ENCODE data around the gene SEMA5A.

Gene SEMA5A

DNA sequence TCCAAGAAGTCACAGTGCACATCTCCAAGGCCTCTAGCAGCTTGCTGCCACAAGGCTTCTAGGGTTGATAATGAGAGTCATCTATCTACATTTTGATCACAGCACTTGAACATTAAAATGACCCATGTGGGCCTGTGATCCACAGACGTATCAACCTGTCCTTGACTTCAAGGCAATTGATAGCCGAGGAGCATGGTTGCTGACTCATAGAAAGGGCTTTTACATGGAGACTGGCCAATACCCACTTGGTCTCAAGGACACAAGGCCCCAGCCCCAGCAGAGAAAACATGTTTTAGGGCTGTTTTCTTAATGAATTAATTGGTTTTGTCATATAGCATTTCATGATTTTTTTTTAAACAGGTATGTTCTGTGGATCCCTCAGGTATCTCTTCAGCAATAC lies 314.0 kb downstream of the SEMA5A start:
- no peak for FAIRE-seq

DNA sequence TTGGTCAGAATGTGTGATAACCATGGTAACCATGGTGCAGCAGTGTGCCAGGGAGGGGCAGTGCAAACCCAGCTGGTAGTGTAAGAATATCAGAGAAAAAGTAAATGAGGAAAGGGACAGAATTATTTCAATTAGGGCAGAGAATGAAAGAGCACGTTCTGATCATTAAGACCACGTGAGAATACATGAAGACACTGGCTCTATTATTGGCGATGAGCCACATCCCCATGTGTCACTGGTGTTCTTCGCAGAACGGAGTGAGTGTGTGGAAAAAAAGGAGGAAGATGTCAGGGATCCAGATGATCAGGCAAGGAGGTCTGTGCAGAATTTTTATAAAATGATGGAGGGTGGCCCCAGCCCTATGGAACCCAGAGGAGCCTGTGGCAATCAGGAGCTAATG lies 315.5 kb downstream of the SEMA5A start:
- DNase-seq (ENCODE audit: low spot score) (no peak), FAIRE-seq (no peak)

More for the DNA sequence above, 314.0 kb downstream of the SEMA5A start:
- DNase-seq (ENCODE audit: low spot score), result no peak

DNA sequence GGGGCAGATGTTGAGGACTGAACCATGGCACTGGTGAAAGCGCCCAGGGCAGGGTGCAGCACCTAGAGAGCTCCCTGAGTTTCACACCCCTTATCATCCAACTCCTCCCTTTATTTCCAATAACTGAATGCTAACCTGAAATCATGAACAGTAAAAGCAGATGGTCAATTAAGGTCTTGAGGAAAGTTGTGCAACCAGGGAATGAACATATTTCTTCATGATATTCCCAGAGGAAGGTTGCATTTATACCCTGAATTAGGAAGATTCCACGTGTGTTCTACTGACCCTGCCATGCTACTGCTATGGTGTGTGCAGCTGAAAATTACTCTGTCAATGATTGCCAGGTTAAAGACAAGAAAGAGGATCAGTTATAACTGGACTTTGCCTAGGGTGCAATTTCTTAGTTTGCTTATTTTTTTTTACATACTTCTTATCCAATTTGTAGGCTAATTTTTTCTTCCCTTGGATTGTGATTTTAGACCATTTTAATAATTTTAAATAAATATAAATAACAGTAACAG lies 319.8 kb downstream of the SEMA5A start:
- FAIRE-seq (peak; percentile 82), DNase-seq (ENCODE audit: low spot score) (no peak)

DNA sequence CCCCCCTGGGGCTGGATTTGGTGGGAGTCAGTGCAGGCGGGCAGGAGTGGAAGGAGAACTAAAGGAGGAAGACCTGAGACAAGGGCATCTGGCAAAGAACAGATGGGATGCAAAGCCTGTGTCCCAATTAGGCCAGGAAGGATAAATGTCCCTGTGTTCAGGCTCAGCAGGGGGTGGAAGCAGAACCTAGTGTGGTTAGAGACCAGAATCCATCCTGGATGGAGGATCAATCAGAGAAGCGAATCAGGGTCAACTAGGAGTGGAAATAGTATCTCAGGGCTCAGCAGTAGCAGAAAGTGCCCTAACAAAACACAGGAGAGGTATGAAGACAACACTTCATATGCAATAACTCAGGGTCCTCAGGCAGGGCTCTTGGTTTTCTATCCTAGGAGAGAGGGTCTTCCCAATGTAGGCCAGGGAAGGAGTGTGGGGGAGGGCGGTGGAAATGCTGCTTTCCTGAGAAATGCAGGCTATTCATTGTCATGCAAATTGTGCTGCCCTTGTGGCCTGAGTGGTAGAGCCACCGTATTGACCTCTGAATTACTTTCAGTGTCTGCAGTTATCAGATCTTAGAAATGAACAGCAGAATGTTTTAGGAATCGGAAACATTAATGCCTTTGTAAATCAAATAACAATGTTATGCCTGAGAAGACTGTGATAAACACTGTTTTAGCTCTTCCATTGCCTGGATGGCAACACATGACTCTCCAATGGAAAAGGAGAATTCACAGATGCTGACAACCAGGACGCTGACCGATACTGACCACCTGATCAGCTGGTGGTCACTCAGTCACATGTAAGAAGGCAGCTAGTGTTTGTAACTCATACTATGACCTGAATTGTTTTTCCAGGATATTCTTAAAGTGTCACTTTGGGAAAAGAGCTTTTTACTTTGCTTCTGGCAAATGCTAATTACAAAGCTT lies 323.6 kb downstream of the SEMA5A start:
- FAIRE-seq, result no peak
- DNase-seq (ENCODE audit: low spot score), result no peak

DNA sequence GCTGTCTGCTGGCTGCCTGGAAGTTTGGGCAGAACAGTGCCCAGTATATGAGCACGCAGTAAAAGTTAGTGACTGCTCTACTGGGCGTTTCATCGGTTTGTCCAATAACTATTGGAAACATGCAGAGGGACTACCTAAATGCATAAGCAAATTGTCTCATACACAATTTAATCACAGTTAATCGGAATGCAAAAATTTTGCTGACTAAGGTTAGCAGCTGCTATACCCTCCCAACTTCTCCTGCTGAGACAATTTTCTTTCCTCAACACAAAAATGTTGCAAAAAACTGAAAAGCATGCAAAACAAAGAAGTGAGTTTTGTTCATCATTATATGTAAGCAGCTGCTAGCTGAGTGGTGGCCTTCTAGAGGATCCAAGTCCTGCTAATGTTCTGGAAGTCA lies 327.5 kb downstream of the SEMA5A start:
- DNase-seq (ENCODE audit: low spot score), result no peak

DNA sequence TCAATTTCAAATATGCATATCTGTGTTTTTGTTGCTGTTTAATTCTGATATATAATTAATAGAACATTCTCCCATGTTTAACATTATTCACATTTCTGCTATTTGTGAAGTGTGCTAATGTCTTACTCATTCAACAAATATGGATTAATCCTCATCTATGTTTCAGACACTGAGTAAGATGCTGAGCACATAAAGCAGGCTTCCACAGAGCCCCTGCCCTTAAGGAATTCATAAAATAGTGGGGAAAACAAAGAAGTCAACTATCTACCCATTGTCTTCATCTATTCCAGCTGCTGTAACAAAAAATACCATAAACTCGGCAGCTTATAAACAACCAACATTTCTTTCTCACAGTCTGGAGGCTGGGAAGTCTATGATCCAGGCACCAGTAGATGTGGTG lies 333.3 kb downstream of the SEMA5A start:
- no peak for FAIRE-seq
- no peak for DNase-seq (ENCODE audit: low spot score)

More for the DNA sequence above, 327.5 kb downstream of the SEMA5A start:
- no peak for FAIRE-seq

DNA sequence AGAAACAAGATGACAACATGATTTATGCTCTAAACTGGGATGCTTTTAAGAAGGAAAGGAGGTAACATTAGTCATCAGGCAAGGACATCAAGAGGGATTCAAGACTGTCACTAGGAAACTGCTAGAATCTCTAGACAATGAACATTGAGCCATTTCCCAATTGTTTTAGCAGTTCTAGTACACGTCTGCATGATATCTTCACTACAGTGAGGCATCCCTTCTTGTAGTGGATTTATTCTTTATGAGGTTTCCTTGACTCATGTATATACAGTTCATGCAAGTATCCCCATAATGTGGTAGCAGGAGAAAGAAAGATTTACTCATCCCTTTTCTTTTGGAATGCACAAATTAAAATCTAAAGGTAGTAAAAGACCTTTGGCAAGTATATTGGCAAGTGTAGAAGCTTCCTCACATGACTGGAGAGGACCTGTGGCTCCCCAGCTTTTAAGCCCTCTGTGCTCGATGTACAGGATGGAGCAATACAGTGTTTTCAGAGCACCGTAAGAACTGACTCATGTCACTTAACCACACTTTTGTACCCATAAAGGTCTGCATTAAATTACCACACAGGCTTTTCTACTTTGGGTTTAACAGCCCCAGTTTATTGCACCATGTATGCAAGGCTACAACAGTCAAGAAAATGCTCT lies 335.9 kb downstream of the SEMA5A start:
- DNase-seq (ENCODE audit: low spot score) (no peak), FAIRE-seq (no peak)

DNA sequence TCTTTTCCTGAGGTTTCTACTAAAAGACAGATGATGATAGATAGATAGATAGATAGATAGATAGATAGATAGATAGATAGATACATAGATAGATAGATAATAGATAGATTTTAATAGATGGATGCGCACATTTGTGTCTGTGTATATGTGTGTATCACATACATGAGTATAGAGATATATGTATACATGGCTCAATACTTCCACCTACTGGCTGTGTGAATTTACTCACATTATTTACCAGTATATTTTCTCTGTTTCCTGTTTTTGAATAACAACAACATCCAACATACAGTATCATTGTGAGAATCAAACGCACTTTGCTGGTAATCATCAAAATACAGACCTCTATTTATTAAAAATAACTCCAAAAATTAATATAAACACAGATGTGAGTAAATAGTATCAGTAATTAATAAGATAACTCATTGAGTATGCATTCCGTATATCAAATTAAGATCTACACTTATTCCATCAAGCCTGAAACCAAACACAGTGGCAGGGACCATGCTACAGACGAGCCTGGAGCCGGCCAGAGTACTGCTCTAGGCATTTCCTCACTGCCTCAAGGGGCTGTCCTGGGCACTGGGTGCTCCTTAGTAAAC lies 338.0 kb downstream of the SEMA5A start:
- FAIRE-seq (peak; percentile 84), DNase-seq (ENCODE audit: low spot score) (peak; percentile 64)

DNA sequence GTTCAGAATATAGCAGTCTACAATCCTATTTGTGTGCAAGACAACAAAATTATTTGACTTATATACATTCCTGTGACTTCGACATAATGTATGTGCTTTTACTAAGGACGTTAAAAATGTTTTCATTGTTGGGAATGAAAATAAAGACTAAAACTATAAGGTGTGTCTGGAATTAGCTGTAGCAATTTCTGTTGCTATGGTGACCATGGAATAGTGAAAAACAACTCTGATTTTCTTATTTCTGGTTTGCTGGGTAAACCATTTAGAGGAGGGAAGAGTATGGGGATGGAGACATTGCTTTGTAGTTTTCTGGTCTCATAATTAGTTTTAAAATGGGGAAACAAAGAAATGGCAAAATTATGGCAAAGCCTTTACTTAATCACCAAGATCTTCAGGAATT lies 343.2 kb downstream of the SEMA5A start:
- DNase-seq (ENCODE audit: low spot score), result no peak

DNA sequence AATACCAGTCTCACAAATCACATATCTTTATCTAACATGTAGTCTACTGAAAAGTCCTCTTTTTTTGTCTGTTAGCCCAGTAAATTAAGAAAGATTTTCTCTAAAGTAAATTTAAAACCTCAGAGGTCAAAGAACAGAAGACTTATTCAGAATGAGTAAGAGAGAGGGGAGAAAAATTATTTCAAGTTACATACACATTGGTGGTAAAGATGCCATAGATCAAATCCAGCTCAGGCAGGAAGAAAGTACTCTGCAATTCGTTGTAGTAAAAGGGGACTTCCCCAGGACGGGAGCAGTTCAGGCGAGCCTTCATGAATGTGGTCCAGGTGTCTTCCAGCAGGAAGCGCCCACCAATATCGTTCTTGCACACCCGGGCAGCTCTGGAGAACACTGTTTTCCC lies 344.1 kb downstream of the SEMA5A start:
- FAIRE-seq, result no peak
- DNase-seq (ENCODE audit: low spot score), result no peak

More for the DNA sequence above, 343.2 kb downstream of the SEMA5A start:
- no peak for FAIRE-seq

DNA sequence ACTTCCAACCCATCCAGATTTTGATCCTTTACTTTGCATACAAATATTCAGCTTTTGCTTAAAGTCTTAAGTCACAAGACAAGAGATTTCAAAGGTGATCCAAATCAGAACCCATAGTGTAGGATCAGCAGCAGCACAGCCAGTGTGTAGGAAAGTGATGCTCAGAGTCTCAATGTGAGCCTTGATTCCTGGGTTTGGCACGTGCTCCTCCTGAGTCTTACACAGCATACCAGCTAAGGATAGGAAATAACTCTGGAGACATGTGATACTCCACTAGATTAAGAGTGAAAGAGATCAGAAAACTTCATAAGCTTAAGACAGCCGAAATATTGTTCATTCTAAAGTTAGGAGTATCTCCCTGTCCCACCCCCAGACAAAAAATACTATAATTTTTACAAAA lies 344.9 kb downstream of the SEMA5A start:
- no peak for DNase-seq (ENCODE audit: low spot score)
- no peak for FAIRE-seq

DNA sequence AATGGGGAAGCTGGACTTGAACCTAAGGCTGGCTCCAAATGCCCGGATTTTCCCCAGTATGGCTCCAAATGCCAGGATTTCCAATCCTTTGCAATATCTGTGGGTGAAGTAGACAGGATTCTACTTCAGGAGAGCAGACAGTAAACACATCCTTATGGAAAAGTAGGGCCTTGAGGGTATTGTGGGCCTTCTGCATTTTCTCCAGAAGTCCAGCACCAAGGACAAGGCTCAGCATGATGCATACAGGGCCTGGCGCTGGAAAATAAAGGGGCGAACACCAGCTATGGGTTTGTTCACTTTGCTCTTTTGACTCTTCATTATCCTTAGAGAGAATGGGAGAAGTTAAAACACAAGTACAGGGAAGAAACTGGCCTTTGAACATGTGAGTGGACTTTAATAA lies 347.5 kb downstream of the SEMA5A start:
- FAIRE-seq, result no peak
- DNase-seq (ENCODE audit: low spot score), result no peak

DNA sequence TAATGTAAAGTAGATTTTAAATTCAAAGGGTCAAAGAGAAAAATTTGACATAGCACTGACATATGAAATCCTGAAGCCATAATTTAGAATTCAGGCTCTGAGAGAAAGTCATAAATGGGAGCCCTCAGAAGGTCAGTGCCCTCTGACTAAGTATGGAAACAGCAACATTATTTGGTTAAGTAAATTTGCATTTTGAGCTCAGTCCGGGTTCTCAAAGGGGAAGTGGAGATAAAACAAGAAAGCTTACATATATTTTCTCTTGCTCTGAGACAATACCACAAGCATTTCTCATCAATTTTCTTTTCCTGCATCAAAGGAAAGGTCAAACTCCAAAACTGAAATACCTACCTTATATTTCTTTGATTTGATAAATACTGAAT lies 348.0 kb downstream of the SEMA5A start:
- no peak for FAIRE-seq
- no peak for DNase-seq (ENCODE audit: low spot score)

DNA sequence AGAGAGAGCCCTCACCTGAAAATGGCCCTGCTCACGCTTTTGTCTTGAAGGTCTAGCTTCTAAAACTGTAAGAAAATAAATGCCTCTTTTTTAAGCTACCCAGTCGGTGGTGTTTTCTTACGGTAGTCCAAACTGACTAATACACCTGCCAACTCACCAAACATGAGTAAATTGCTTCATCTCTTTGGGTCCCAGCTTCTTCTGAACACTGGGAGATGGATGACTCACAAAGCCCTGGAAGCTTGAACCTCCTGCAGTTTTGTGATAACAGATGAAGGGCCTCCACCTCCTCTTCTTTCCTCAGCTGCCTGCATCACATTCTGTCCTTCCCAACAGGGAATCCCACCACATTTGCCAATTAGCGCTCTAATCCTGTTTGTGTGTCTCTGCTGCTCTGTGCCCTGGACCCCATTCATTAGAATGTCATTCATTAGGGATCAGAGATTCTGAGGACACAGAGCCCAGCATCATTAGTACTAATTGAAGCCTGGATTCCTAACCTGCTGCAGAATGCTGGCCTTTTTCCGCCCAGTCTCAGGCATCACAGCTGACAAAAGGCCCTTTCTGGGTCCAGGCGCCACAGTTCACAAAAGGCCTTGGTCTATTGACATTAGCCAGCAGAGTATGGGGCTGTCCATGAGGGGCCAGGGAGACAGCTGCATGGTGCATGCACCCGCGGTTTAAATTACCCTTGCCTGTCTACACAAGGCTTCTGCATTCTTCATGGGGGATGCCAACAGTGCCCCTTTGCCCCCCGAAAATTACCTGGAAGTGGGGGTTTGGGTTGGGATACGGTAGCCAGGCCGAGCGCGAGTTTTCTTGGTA lies 349.3 kb downstream of the SEMA5A start:
- peak; percentile 29 for DNase-seq (ENCODE audit: low spot score)
- FAIRE-seq, result no peak

DNA sequence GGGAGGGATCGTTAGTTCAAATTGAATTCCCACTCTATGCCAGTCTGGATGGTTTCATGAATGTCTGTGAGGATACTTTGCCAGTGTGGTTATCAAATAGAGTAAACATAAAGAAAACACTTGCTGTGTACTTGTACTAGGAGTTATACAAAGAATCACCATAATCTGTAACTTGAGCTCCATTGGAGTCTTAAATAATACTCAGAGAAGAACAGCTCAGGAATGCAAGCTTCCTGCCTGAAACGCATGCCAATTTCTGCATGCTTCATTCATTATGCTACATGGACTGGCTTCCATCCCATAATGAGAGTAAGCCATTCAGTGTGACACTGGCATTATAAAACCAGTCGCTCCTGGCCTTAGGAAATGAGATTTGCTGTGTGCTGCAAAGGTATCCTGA lies 351.4 kb downstream of the SEMA5A start:
- DNase-seq (ENCODE audit: low spot score) (no peak), FAIRE-seq (no peak)

DNA sequence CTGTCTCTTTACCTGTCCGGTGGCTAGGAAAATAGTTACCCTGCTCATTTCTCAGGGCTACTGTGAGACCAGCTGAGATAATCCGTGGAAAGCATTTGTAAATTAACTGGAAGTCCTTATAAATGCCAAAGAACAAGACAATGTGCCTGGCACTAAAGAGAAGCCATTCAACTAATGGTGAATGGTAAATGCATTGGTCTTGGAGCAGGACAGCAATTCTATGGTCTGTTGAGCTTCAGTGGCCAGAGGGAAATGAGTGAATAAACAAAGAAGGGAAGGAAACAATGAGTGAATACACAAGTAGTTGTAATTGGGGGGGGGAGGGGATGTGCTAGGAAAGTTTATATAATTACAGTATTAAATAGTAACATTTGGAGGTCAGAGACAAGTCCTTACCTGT lies 353.6 kb downstream of the SEMA5A start:
- FAIRE-seq (no peak), DNase-seq (ENCODE audit: low spot score) (no peak)

DNA sequence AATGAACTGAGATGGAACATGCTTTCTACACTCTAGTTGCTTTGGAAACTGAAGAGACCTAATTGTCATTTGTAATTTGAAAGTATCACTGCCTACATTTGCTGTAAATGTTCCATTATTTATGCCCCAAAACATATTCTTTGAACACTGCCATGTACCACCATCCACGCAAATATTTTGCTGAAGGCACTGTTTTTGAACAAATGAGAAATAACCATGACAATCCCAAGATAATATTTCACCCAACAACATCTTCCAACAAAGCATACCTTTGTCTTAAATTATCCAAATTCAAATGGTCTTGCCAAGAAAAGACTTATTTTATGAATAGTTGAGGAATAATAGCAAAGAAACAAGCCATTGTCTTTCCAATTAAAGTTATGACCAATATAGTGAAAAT lies 356.2 kb downstream of the SEMA5A start:
- DNase-seq (ENCODE audit: low spot score) (no peak), FAIRE-seq (no peak)

DNA sequence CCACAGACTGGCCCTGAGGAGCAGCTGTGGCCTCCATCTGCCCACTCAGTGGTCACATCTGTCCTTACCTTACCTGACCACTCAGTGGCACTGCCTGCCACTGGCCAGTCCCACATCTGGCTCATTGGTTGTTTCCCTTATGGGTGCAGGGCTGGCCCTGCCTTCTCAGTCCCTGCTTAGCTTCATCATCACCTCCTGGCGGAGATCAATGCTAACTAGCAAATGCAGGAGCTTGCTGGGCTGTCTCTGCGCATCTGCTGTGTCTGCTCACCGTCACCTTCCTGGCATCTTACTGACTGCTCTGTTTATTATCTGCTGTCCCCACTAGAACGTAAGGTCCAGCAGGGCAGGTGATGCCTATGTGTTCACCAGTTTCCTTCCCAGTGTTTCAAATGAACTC lies 356.9 kb downstream of the SEMA5A start:
- no peak for DNase-seq (ENCODE audit: low spot score)
- no peak for FAIRE-seq

DNA sequence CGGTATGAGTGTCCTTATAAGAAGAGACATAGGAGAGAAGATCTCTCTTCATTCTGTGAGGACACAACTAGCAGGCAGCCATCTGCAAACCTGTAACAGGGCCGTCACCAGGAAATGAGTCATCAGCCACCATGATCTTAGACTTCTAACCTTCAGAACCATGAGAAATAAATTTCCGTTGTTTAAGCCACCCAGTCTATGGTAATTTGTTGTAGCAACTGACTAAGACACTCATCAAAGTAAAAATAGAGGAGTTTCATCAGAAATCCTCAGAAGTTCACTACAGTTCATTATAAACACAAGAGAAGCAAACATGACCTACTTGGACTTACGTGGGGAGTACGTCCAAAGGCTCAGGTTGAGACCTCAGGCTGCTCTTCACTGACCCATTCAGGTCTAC lies 357.7 kb downstream of the SEMA5A start:
- DNase-seq (ENCODE audit: low spot score) (peak; percentile 77), FAIRE-seq (peak; percentile 57)

DNA sequence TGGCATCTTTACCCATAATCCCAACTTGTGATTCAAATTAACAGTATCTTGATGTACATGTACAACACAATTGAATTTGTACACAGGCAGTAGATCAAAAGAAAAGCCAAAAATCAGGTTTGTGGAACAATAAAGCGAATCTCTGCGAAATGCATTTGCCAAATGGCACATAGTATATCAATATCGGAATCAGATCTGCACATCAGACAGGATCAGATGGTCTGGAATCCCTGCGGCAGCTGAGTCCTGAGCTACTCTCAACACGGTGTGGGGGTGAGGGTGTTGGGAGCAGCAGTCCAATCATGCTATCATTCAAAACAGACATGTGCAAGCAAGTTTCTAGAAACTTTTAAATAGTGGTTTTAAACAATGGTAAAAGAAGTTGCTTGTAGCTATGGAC lies 358.3 kb downstream of the SEMA5A start:
- FAIRE-seq (no peak), DNase-seq (ENCODE audit: low spot score) (no peak)

DNA sequence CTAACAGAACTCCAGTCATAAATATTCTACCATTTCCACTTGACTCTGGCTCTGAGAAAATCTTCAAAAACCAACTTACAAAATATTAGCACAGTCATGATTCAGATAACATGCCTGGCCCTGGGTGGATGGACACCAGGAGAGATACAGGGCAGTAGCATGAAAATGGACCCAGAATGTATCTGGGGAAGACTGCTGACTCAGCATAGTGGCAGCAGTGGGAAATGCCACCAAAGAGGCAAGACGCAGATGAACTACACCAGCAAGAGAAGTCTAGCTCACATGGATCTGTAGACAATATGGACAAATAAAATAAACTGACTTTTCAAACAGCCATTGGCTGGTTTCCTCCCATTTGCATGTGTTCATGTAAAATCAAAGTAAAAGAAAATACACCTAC lies 359.8 kb downstream of the SEMA5A start:
- DNase-seq (ENCODE audit: low spot score), result no peak
- no peak for FAIRE-seq

Data from RCC 7860 (cell line).